ENCODE measurements around the gene GALC. TPM values are rescaled to one million over a fixed set of nuclear protein-coding genes. Genes with fewer than 3 reads are reported as not detected.

The GALC gene
- total RNA-seq, 1 donor, result 28.0 TPM

DNA sequence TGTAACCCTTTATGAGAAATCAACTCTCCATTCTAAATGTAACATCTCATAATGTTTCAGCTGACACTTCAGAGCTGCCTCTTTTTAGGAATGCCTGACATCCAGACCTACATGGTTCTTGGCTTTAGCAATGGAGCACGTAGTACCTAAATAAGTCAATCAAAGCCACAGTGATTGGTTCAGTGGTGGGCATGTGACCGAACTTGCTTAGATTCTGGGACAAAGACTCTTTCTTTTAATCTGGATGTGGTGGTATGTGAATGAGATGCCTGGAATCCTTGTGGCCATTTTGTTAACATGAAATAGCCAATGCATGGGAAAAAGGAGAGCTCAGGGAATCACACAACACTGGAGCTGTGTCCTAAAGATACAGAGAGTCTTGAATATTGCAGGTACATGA, 23.8 kb upstream of the GALC start:
- H3K9me3 ChIP-seq (ENCODE audit: low read depth, low read length), result no peaks in the 10 kb centered on the region
- no peak overlapping the region for H3K4me3 ChIP-seq (ENCODE audit: low read length)

DNA sequence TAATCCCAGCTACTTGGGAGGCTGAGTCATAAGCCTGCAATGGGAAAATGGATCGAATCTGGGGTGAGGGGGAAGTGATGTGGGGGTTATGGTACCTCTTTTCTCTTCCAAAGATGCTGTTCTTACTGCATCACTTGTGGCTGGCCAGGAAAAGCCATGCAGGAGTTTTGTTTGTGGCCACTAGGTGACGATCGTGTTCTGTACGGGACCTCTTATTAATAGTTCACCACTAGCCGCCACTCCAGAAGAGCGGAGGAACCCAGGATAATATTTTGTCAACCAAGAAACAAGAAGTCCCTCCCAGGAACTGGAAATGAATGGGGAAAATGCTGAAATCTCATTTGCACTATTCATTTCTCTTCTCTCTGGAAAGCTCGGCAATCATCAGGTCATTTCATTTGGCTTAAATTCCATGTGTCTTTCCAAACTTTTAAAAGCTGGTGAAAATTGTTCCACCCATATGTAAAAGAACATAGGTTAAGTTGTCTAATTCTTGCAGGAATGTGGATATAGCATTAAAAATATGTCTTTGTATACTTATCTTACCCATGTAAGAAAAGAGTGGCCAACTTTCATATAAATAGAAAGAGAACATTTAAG, 20.9 kb upstream of the GALC start:
- H3K27me3 ChIP-seq (ENCODE audit: insufficient read depth, low read length), result no peaks in the 10 kb centered on the region
- H3K9me3 ChIP-seq (ENCODE audit: low read depth, low read length), result no peaks in the 10 kb centered on the region
- peaks cover 46% of the 10 kb centered on the region for H3K4me1 ChIP-seq (ENCODE audit: insufficient read depth, low read length)
- no peak overlapping the region for H3K4me3 ChIP-seq (ENCODE audit: low read length)

More for the DNA sequence above, 23.8 kb upstream of the GALC start:
- Histone ChIP-seq H3K27me3 (ENCODE audit: insufficient read depth, low read length) (no peaks in the 10 kb centered on the region), H3K4me1 (ENCODE audit: insufficient read depth, low read length) (peaks cover 40% of the 10 kb centered on the region)

DNA sequence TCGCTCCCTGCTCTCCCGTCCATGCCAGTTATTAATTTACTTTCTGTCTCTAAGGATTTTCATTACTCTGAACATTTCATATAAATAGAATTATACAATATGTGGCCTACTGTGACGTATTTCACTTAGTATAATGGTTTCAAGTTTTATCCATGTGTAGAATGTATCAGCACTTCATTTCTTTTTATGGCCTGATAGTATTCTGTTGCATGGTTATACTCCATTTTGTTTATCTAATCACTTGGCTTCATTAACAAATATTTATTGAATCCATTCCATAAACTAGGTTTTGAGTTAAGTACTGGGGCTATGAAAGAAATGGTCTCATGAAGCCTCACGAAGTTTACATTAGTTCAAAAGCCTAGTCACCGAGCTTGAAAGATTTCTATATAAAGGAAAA, 19.5 kb upstream of the GALC start:
- Histone ChIP-seq H3K9me3 (ENCODE audit: low read depth, low read length) (no peaks in the 10 kb centered on the region), H3K27me3 (ENCODE audit: insufficient read depth, low read length) (no peaks in the 10 kb centered on the region), H3K4me1 (ENCODE audit: insufficient read depth, low read length) (peaks cover 48% of the 10 kb centered on the region), H3K4me3 (ENCODE audit: low read length) (no peak overlapping the region)

DNA sequence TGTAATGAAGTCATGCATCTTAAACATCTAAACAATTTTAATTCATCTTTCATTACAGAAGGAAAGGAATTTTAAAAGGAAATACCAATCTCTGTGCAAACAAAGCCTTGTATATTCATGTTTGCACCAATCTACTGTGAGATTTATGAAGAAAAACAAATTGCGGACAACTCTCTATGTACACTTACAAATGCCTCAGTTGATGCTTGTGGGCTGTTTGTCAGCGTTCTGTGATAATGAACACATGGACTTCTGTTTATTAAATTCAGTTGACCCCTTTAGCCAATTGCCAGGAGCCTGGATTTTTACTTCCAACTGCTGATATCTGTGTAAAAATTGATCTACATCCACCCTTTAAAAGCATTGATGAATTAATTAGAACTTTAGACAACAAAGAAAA, 17.3 kb upstream of the GALC start:
- no peaks in the 10 kb centered on the region for H3K27me3 ChIP-seq (ENCODE audit: insufficient read depth, low read length)
- H3K9me3 ChIP-seq (ENCODE audit: low read depth, low read length), result no peaks in the 10 kb centered on the region
- no peak overlapping the region for H3K4me3 ChIP-seq (ENCODE audit: low read length)
- peaks cover 42% of the 10 kb centered on the region for H3K4me1 ChIP-seq (ENCODE audit: insufficient read depth, low read length)

DNA sequence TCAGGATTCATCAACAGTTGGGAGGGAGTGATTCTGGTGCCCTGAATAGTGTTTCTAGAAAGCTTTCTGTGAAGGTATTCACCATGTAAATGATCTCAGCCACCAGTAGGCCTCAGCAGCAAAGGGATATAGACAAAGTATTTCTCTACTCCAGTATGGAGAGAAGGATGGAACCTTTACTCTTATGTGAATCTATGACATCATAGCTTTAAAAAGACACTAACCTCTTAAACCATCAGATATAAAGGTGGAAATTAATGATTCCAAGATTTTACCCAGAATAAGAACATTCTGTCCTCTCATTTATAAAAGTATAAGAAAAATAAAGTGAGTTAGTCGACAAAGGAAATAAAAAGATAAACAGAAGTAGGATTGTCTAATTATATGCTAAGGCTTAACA, 16.5 kb upstream of the GALC start:
- H3K4me1 ChIP-seq (ENCODE audit: insufficient read depth, low read length), result peaks cover 45% of the 10 kb centered on the region
- H3K9me3 ChIP-seq (ENCODE audit: low read depth, low read length), result no peaks in the 10 kb centered on the region
- no peak overlapping the region for H3K4me3 ChIP-seq (ENCODE audit: low read length)
- no peaks in the 10 kb centered on the region for H3K27me3 ChIP-seq (ENCODE audit: insufficient read depth, low read length)

DNA sequence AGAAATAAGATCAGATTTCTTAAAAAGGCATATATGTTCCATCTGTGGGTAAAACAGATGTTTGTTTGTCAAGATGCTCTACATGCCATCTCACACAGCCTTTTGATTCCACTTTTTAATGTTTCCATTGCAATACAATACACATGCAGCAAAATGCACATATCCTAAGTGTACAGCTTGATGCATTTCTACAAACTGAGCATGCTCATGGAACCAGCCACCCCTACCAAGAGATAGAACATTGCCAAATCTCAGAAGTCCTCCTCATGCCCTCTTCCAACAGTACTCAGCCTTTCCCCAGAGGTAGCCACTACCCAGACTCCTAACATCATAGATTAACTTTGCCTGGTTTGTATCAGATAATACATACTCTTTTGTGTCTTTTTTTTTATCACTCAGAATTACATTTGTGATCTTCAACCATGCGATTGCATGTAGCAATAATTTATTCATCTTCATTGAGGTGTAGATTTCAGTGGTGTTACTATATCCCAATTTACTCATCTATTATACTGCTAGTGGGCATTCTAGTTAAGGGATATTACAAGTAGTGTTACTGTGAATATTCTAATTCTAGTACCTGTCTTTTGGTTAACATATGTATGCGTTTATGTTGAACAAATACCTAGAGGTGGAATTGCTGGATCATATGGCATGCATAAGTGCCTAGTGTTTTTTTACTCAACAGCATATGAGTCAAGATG, 15.2 kb upstream of the GALC start:
- Histone ChIP-seq H3K4me1 (ENCODE audit: insufficient read depth, low read length) (peaks cover 39% of the 10 kb centered on the region), H3K4me3 (ENCODE audit: low read length) (no peak overlapping the region), H3K27me3 (ENCODE audit: insufficient read depth, low read length) (no peaks in the 10 kb centered on the region), H3K9me3 (ENCODE audit: low read depth, low read length) (no peaks in the 10 kb centered on the region)

DNA sequence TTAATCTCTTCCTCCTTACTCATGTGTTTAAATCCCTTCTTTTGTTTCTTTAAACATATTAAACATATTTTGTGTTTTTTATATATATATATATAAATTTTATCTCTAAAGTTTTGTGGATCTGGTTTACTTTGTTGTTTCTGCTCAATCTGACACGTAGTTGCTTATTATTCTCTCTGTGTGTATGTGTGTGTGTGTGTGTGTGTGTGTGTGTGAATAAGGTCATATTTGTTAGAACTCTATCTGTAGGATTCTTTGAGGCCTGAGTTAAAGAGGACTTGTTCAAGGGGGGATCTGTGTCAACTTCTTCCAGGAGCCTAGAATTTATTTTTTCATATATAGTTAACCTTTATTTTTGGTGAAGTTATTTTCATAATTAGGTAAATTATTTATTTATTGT, 14.6 kb upstream of the GALC start:
- Histone ChIP-seq H3K4me3 (ENCODE audit: low read length) (no peak overlapping the region), H3K4me1 (ENCODE audit: insufficient read depth, low read length) (peaks cover 41% of the 10 kb centered on the region), H3K9me3 (ENCODE audit: low read depth, low read length) (no peaks in the 10 kb centered on the region), H3K27me3 (ENCODE audit: insufficient read depth, low read length) (no peaks in the 10 kb centered on the region)

DNA sequence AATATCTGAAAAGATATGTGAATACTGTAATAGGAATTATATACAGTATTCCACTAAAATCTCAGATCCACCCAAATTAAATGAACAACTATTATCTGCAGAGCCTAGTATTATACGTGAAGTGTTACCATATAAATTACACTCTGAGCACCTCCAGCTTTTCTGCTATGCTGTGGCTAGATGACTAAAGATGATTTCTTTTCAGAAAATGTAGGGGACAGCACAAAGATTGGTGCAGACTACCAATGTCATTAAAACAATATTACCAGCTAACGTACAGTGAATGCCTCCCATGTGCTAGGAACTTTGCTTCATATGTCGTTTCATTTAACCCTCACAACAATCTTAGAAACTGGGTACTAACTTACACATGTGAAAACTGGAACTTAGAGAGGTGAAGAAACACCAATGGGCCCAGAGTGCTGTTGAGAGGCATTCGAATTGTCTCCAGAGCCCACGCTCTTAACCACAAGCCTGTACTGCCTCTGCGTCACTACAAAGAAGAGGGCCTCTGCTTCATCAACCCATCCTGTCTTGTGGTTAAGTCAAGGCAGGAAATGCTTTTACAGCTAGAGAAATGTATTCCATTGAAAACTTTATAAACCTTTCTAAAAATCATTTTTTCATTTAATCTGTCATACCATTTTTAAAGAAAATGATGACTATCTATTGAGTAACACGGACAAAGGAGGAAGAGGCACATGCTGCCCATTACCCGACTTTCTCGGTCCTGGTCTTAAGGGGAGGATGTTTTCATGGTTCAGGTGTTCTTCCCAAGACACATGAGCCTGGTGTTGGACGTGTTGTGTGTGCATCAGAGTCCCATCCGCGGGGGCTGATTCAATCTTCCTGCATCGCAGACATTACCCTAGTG, 13.2 kb upstream of the GALC start:
- Histone ChIP-seq H3K4me1 (ENCODE audit: insufficient read depth, low read length) (peaks cover 51% of the 10 kb centered on the region), H3K4me3 (ENCODE audit: low read length) (peak overlapping the region; percentile 60), H3K27me3 (ENCODE audit: insufficient read depth, low read length) (no peaks in the 10 kb centered on the region), H3K9me3 (ENCODE audit: low read depth, low read length) (no peaks in the 10 kb centered on the region)

DNA sequence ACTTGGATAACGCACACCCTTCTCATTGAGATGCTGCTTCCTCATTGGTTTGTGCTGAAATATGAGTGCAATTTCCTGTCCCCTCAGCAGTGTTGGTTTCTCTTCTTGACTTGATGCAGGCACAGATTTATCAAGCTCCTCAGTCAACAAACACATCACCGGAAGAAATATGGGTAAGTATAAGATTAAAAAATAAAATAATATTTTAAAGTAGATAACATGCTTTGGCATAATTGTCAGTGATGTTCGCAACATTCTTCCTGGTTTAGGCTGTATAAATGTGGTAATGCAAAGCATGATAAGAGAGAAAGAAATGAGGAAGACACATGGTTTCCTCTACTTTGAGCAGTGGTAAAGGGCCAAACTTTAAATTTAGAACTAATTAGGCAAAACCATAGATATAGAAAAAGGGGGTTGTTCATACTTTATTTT, 12.1 kb upstream of the GALC start, which contains the start of gene GPR65:
Gene GPR65, plus strand, starts transcription at position 86 of the 432 bp plus-strand sequence. CDS start 5,713 bp downstream, outside the sequence.
- Histone ChIP-seq H3K27me3 (ENCODE audit: insufficient read depth, low read length) (no peaks in the 10 kb centered on the region), H3K4me1 (ENCODE audit: insufficient read depth, low read length) (peaks cover 50% of the 10 kb centered on the region), H3K4me3 (ENCODE audit: low read length) (peak within 1 kb of the TSS; percentile 60), H3K9me3 (ENCODE audit: low read depth, low read length) (no peaks in the 10 kb centered on the region)

DNA sequence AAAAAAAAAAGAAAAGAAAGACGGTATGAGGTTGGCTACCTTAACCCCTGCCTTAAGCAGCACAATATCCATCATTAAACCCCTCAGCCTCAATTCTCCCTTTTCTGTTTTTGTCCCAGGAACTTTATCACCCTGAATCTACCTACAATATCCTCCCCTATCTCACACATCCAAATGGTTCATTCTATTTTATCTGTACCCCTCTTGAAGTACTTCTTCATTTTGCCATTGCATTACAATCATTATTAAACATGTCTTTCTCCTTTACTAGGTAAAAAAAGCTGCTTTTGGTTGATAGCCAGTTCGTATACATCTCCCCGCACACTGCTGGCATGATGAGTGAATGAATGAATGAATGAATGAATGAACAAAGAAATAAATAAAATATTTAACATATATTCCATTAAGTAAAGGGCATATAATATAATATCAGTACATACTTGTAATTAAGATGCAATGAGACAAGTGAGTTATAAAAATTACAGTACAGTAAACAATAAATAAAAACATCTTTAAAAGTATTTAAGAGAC, 11.6 kb upstream of the GALC start:
- Histone ChIP-seq H3K27me3 (ENCODE audit: insufficient read depth, low read length) (no peaks in the 10 kb centered on the region), H3K9me3 (ENCODE audit: low read depth, low read length) (no peaks in the 10 kb centered on the region), H3K4me3 (ENCODE audit: low read length) (peak overlapping the region; percentile 60), H3K4me1 (ENCODE audit: insufficient read depth, low read length) (peaks cover 55% of the 10 kb centered on the region)

DNA sequence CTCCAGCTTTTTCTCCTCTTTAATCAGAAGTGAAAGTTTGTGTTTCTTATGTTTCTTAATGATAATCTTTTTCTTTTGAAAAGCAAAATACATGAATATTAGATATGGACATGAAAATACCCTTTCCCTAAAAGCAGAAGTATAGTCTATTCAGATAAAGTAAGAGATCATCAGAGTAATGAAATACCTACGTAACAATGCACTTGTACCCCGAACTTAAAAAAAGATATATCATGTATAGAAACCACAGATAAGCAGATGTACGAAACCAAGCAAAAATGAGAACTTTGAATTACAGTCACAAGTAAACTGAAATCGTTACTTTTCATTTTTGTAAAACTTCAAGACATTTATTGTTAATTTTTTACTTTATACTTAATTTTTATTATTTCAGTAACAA, 10.4 kb upstream of the GALC start:
- no peak overlapping the region for H3K4me3 ChIP-seq (ENCODE audit: low read length)
- no peaks in the 10 kb centered on the region for H3K9me3 ChIP-seq (ENCODE audit: low read depth, low read length)
- no peaks in the 10 kb centered on the region for H3K27me3 ChIP-seq (ENCODE audit: insufficient read depth, low read length)
- peaks cover 55% of the 10 kb centered on the region for H3K4me1 ChIP-seq (ENCODE audit: insufficient read depth, low read length)

DNA sequence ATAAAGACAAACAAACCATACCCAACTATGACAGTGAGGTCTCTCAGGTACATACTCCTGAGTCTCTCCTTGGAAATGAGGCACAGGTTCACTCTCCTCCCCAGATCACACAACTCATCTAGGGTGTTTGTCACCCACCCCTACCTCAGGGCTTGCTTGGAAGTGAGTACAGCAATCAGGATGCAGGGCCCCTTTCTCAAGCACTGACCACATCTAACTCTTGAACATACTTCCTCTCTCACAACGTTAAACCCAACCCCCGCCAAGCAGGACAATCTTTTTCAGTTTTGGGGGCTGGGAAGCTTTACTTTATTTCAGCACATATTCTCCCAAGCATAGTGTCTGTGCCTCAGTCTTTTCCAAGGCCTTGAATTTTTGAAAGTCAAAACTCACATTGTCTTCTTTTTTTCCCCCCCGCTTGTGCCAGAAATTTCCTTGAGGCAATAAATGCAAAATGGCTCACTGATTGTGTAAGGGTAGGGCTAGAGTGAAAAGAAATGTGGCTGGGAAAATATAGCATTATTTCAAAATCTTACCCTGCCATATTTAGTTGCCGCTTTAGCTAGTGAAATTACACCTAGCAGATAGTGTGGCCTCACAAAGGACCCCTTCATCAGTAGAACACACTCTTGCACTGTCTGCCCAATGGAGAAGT, 9.6 kb upstream of the GALC start:
- Histone ChIP-seq H3K4me1 (ENCODE audit: insufficient read depth, low read length) (peaks cover 52% of the 10 kb centered on the region), H3K27me3 (ENCODE audit: insufficient read depth, low read length) (no peaks in the 10 kb centered on the region), H3K4me3 (ENCODE audit: low read length) (no peak overlapping the region), H3K9me3 (ENCODE audit: low read depth, low read length) (no peaks in the 10 kb centered on the region)

DNA sequence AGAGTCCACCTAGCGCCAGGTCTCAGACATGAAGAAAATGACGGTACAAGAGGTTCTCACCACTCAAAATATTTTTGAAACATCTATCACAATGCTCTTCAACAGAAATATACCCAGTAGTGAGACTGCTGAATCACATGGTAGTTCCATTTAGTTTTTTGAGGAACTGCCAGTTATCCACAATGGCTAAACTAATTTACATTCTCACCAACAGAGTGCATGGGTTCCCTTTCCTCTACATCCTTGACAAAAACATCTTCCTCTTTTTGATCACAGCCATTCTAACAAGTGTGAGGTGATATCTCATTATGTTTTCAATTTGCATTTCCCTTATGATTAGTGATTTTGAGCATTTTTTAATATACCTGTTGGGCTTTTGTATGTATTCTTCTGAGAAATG, 6.3 kb upstream of the GALC start:
- Histone ChIP-seq H3K4me1 (ENCODE audit: insufficient read depth, low read length) (peaks cover 57% of the 10 kb centered on the region), H3K9me3 (ENCODE audit: low read depth, low read length) (no peaks in the 10 kb centered on the region), H3K4me3 (ENCODE audit: low read length) (no peak overlapping the region), H3K27me3 (ENCODE audit: insufficient read depth, low read length) (no peaks in the 10 kb centered on the region)

DNA sequence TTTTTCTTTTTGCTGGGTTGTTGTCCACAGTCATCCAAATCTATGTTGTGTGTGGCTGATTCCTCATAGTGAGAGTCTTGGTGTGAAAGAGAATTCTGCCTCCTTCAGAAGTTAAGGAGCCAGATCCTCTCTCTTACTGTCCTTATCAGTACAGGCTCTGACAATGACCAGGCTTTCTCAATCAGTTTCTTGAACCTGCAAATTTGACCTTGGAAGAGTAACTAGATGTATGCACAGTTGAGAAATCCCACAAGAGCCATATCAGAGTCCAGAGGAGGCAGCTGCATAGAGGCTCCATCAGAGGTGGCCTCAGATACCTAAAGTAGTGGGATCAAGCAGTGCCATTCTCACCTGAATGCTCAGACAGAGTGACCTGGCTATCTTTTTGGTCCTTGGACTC, 5.5 kb upstream of the GALC start:
- Histone ChIP-seq H3K4me1 (ENCODE audit: insufficient read depth, low read length) (peaks cover 61% of the 10 kb centered on the region), H3K9me3 (ENCODE audit: low read depth, low read length) (no peaks in the 10 kb centered on the region), H3K4me3 (ENCODE audit: low read length) (no peak overlapping the region), H3K27me3 (ENCODE audit: insufficient read depth, low read length) (no peaks in the 10 kb centered on the region)

DNA sequence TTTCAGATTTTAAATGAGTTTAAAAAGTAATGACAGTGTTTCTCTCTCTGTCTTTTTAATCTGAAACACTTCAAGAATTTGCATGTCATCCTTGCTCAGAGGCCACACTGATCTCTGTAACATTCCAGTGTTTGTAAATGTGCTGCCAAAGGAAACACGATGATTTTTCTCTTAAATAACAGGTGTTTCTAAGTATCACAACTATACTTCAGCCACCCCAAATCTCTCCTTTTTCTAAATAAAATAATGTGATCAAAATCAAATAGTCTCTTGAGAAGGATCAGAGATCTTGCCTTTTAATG, 3.3 kb upstream of the GALC start:
- Histone ChIP-seq H3K27me3 (ENCODE audit: insufficient read depth, low read length) (no peaks in the 10 kb centered on the region), H3K4me1 (ENCODE audit: insufficient read depth, low read length) (peaks cover 56% of the 10 kb centered on the region), H3K4me3 (ENCODE audit: low read length) (no peak overlapping the region), H3K9me3 (ENCODE audit: low read depth, low read length) (no peaks in the 10 kb centered on the region)

Data from mononuclear cell (primary cell).